SK-N-SH treated with all-trans-retinoic acid at 6 μM for 48 hours (cell line): ENCODE data around the gene ABR.

Experiments
- ATAC-seq: fragments of 200-7000 bp; cut with Tn5 transposase; 3 replicates; pipeline ENCODE4 v1.9.1; 2020; ENCODE audit warnings: mild to moderate bottlenecking, moderate library complexity
- ARNTL ChIP-seq: fragments of 450-650 bp; formaldehyde crosslinking; IDR thresholded peaks from 2 replicates; pipeline ENCODE4 v1.5.0; 2020; ENCODE audit warnings: low read depth, mild to moderate bottlenecking, moderate library complexity, borderline replicate concordance
- BACH2 ChIP-seq: fragments of 250-450 bp; sonication (Bioruptor Pico); IDR thresholded peaks from 2 replicates; pipeline ENCODE4 v1.9.0; 2021; ENCODE audit warnings: mild to moderate bottlenecking, borderline replicate concordance
- CREB5 ChIP-seq: fragments of 250-450 bp; sonication (Bioruptor Pico); IDR thresholded peaks from 2 replicates; pipeline ENCODE4 v1.5.1; 2020; ENCODE audit warnings: low read depth, mild to moderate bottlenecking, moderate library complexity
- CSDC2 ChIP-seq: fragments of 250-450 bp; sonication (Bioruptor Pico); IDR thresholded peaks from 2 replicates; pipeline ENCODE4 v1.5.0; 2020; ENCODE audit warnings: mild to moderate bottlenecking, moderate library complexity
- CSRNP3 ChIP-seq: fragments of 250-450 bp; sonication (Bioruptor Pico); IDR thresholded peaks from 2 replicates; pipeline ENCODE4 v1.5.1; 2021; ENCODE audit warnings: mild to moderate bottlenecking, moderate library complexity
- ESRRG ChIP-seq: fragments of 250-450 bp; sonication (Bioruptor Pico); IDR thresholded peaks from 2 replicates; pipeline ENCODE4 v1.6.1; 2021; ENCODE audit warnings: mild to moderate bottlenecking
- GLIS3 ChIP-seq: fragments of 250-450 bp; sonication (Bioruptor Pico); IDR thresholded peaks from 2 replicates; pipeline ENCODE4 v1.5.0; 2020; ENCODE audit warnings: mild to moderate bottlenecking, moderate library complexity
- ISL1 ChIP-seq: fragments of 250-450 bp; sonication (Bioruptor Pico); IDR thresholded peaks from 2 replicates; pipeline ENCODE4 v2.1.2; 2022; ENCODE audit warnings: mild to moderate bottlenecking, moderate library complexity
- OSR1 ChIP-seq: fragments of 250-450 bp; sonication (Bioruptor Pico); IDR thresholded peaks from 2 replicates; pipeline ENCODE4 v1.8.0; 2022; ENCODE audit warnings: moderate library complexity, mild to moderate bottlenecking, inconsistent platforms
- PATZ1 ChIP-seq: fragments of 250-450 bp; sonication (Bioruptor Pico); IDR thresholded peaks from 2 replicates; pipeline ENCODE4 v1.8.0; 2020; ENCODE audit warnings: mild to moderate bottlenecking, moderate library complexity, borderline replicate concordance
- POU6F1 ChIP-seq: fragments of 250-450 bp; sonication (Bioruptor Pico); IDR thresholded peaks from 2 replicates; pipeline ENCODE4 v1.8.0; 2021; ENCODE audit warnings: low read depth, mild to moderate bottlenecking, moderate library complexity, borderline replicate concordance
- PPARA ChIP-seq: fragments of 250-450 bp; sonication (Bioruptor Pico); IDR thresholded peaks from 2 replicates; pipeline ENCODE4 v1.5.0; 2020; ENCODE audit warnings: mild to moderate bottlenecking, borderline replicate concordance
- RARB ChIP-seq: fragments of 250-450 bp; sonication (Bioruptor Pico); IDR thresholded peaks from 2 replicates; pipeline ENCODE4 v1.8.0; 2021; ENCODE audit warnings: mild to moderate bottlenecking, moderate library complexity
- SNAI2 ChIP-seq: fragments of 250-450 bp; sonication (Bioruptor Pico); IDR thresholded peaks from 2 replicates; pipeline ENCODE4 v1.5.0; 2020; ENCODE audit warnings: mild to moderate bottlenecking, moderate library complexity
- TCF4 ChIP-seq: fragments of 250-450 bp; sonication (Bioruptor Pico); IDR thresholded peaks from 2 replicates; pipeline ENCODE4 v1.8.0; 2021; ENCODE audit warnings: mild to moderate bottlenecking, moderate library complexity, borderline replicate concordance
- TOX ChIP-seq: fragments of 250-450 bp; sonication (Bioruptor Pico); IDR thresholded peaks from 2 replicates; pipeline ENCODE4 v1.8.0; 2021; ENCODE audit warnings: mild to moderate bottlenecking, moderate library complexity, borderline replicate concordance
- TSHZ2 ChIP-seq: fragments of 250-450 bp; sonication (Bioruptor Pico); IDR thresholded peaks from 2 replicates; pipeline ENCODE4 v1.5.0; 2020; ENCODE audit warnings: mild to moderate bottlenecking, moderate library complexity
- ZC3H10 ChIP-seq: fragments of 250-450 bp; sonication (Bioruptor Pico); IDR thresholded peaks from 2 replicates; pipeline ENCODE4 v1.5.1; 2021; ENCODE audit warnings: mild to moderate bottlenecking, moderate library complexity
- ZFP3 ChIP-seq: fragments of 250-450 bp; sonication (Bioruptor Pico); IDR thresholded peaks from 2 replicates; pipeline ENCODE4 v1.5.0; 2020; ENCODE audit warnings: mild to moderate bottlenecking, moderate library complexity
- ZFP30 ChIP-seq: fragments of 450-650 bp; formaldehyde crosslinking; IDR thresholded peaks from 2 replicates; pipeline ENCODE4 v1.5.0; 2022; ENCODE audit warnings: mild to moderate bottlenecking, moderate library complexity
- ZNF565 ChIP-seq: fragments of 450-650 bp; formaldehyde crosslinking; conservative IDR thresholded peaks from 2 replicates; pipeline ENCODE4 v1.5.0; 2020; ENCODE audit warnings: low read depth, mild to moderate bottlenecking, moderate library complexity
- ZNF70 ChIP-seq: fragments of 450-650 bp; formaldehyde crosslinking; IDR thresholded peaks from 2 replicates; pipeline ENCODE4 v1.5.0; 2020; ENCODE audit warnings: mild to moderate bottlenecking, moderate library complexity
- ZNF8 ChIP-seq: fragments of 450-650 bp; formaldehyde crosslinking; IDR thresholded peaks from 2 replicates; pipeline ENCODE4 v1.5.0; 2020; ENCODE audit warnings: mild to moderate bottlenecking, moderate library complexity

The ABR gene

GRCh38 chr17:1146561-1147265 lies 33.1 kb downstream of the ABR start:
- ATAC-seq = no peak
- no peak for TF ChIP-seq ZFP3 (CRISPR knock-in tag)
- TF ChIP-seq ARNTL (CRISPR knock-in tag) = no peak
- no peak for TF ChIP-seq TOX (CRISPR knock-in tag)
- no peak for TF ChIP-seq ZC3H10 (CRISPR knock-in tag)
- TF ChIP-seq, all 23 proteins: peak for 0

- ATAC-seq = no peak
- TF ChIP-seq TOX (CRISPR knock-in tag) (no peak), BACH2 (no peak), ISL1 (CRISPR knock-in tag) (no peak), ESRRG (CRISPR knock-in tag) (no peak), PPARA (CRISPR knock-in tag) (no peak), CSRNP3 (CRISPR knock-in tag) (no peak), ARNTL (CRISPR knock-in tag) (no peak), POU6F1 (CRISPR knock-in tag) (no peak), TCF4 (CRISPR knock-in tag) (no peak), PATZ1 (CRISPR knock-in tag) (no peak), ZNF565 (CRISPR knock-in tag) (no peak), SNAI2 (CRISPR knock-in tag) (no peak), CSDC2 (CRISPR knock-in tag) (no peak)
Observed at GRCh38 chr17:1145311-1145986, 34.3 kb downstream of the ABR start.

GRCh38 chr17:1144162-1144561 lies 35.6 kb downstream of the ABR start:
- TF ChIP-seq ZNF8 (CRISPR knock-in tag) (no peak), TSHZ2 (CRISPR knock-in tag) (no peak), OSR1 (CRISPR knock-in tag) (no peak), TCF4 (CRISPR knock-in tag) (no peak), RARB (CRISPR knock-in tag) (no peak), GLIS3 (CRISPR knock-in tag) (no peak), CREB5 (CRISPR knock-in tag) (no peak), POU6F1 (CRISPR knock-in tag) (no peak), ZNF70 (CRISPR knock-in tag) (no peak), ZFP30 (CRISPR knock-in tag) (no peak), CSRNP3 (CRISPR knock-in tag) (no peak), ISL1 (CRISPR knock-in tag) (no peak), ZFP3 (CRISPR knock-in tag) (no peak), SNAI2 (CRISPR knock-in tag) (no peak)
- TF ChIP-seq, all 23 proteins: peak for 0
- ATAC-seq = no peak
